B cell (primary cell): ENCODE results near the gene SLC25A26. TPM values are rescaled to one million over a fixed set of nuclear protein-coding genes. Genes with fewer than 3 reads are reported as not detected.

ENCODE experiments used
- ATAC-seq: fragments of 200-7000 bp; cut with Tn5 transposase; one replicate; pipeline ENCODE4 v1.10.0; 2021; ENCODE audit warnings: low read depth, mild to moderate bottlenecking, moderate number of reproducible peaks, moderate library complexity
- CTCF ChIA-PET: fragments of 350-600 bp; sonication (Branson Sonifier 250); formaldehyde crosslinking; loops from one replicate; lab custom pipeline; 2021; ENCODE audit warnings: antibody characterized with exemption, inconsistent platforms; lab: Charles Lee
- POLR2A ChIA-PET: fragments of 350-600 bp; sonication (Branson Sonifier 250); formaldehyde crosslinking; loops from one replicate; lab custom pipeline; 2021; ENCODE audit warnings: antibody characterized with exemption; lab: Charles Lee
- DNase-seq: peaks from one replicate; pipeline ENCODE4 v3.0.0; 2013
- H2AFZ ChIP-seq: 2 replicates; pipeline ENCODE4 v1.6.1; 2012; ENCODE audit warnings: mild to moderate bottlenecking, low read depth, low read length; ENCODE audit not compliant: insufficient read depth, poor library complexity, severe bottlenecking
- H3K27ac ChIP-seq, 2 donors: 1 replicate in 1 of 2; 2 replicates in 1 of 2; pipeline ENCODE4 v1.5.1; 2012 to 2013; ENCODE audit warnings: low read length in 2 of 2, mild to moderate bottlenecking in 2 of 2, moderate library complexity in 1 of 2
- H3K27me3 ChIP-seq, 4 experiments: fragments of 200-600 bp in 1 of 4; sonication (generic) in 1 of 4; replicated peaks in 1 of 4; 1 replicate in 2 of 4; 2 replicates in 2 of 4; pipeline versions ENCODE4 v1.6.1 to v1.7.0; 2013 to 2016; ENCODE audit warnings: low read length in 3 of 4, mild to moderate bottlenecking in 2 of 4, mixed read lengths in 1 of 4, moderate library complexity in 1 of 4; ENCODE audit not compliant: insufficient read depth in 4 of 4, control insufficient read depth in 3 of 4; ENCODE audit errors: control extremely low read depth in 1 of 4
- H3K36me3 ChIP-seq, 2 experiments: replicated peaks in 1 of 2; 1 replicate in 1 of 2; 2 replicates in 1 of 2; pipeline versions ENCODE4 v1.6.1 to v1.7.1; 2013; ENCODE audit warnings: low read length in 1 of 2; ENCODE audit not compliant: insufficient read depth in 2 of 2, control insufficient read depth in 1 of 2; ENCODE audit errors: control extremely low read depth in 1 of 2, extremely low read depth in 1 of 2
- H3K4me1 ChIP-seq, 2 donors: fragments of 200-600 bp in 1 of 2; sonication (generic) in 1 of 2; 1 replicate in 1 of 2; 2 replicates in 1 of 2; pipeline versions ENCODE4 v1.5.1 to v1.6.1; 2013 to 2017; ENCODE audit warnings: low read length in 2 of 2; ENCODE audit not compliant: control insufficient read depth in 2 of 2, insufficient read depth in 2 of 2
- H3K4me2 ChIP-seq: replicated peaks from 2 replicates; pipeline ENCODE3; 2012; ENCODE audit warnings: mild to moderate bottlenecking, low read depth, low read length; ENCODE audit not compliant: poor library complexity, severe bottlenecking
- H3K4me3 ChIP-seq, 5 experiments: fragments of 200-600 bp in 1 of 5; sonication (generic) in 1 of 5; 1 replicate in 3 of 5; 2 replicates in 2 of 5; pipeline versions ENCODE4 v1.5.1 to v1.7.0; 2011 to 2016; ENCODE audit warnings: low read length in 4 of 5, mild to moderate bottlenecking in 4 of 5, low read depth in 2 of 5, control low read depth in 1 of 5, moderate library complexity in 1 of 5; ENCODE audit not compliant: insufficient read depth in 1 of 5; ENCODE audit errors: control extremely low read depth in 1 of 5, extremely low read depth in 1 of 5
- H3K79me2 ChIP-seq: fragments of 200-600 bp; sonication (generic); one replicate; pipeline ENCODE4 v1.6.0; 2016; ENCODE audit warnings: low read length; ENCODE audit not compliant: control insufficient read depth, insufficient read depth
- H3K9ac ChIP-seq: fragments of 200-600 bp; sonication (generic); 2 replicates; pipeline ENCODE4 v1.6.1; 2017; ENCODE audit warnings: mild to moderate bottlenecking, low read length, moderate library complexity
- H3K9me3 ChIP-seq, 3 donors: one replicate each; pipeline versions ENCODE4 v1.6.1 to v1.7.1; 2013; ENCODE audit warnings: low read length in 2 of 3; ENCODE audit not compliant: control insufficient read depth in 2 of 3, insufficient read depth in 1 of 3; ENCODE audit errors: control extremely low read depth in 1 of 3
- H4K20me1 ChIP-seq: 2 replicates; pipeline ENCODE4 v1.6.0; 2012; ENCODE audit warnings: mild to moderate bottlenecking, low read length; ENCODE audit not compliant: insufficient read depth, control insufficient read depth, poor library complexity, severe bottlenecking
- H3K27ac Mint-ChIP-seq: one replicate; pipeline ENCODE4 v1.8.0; 2021; ENCODE audit warnings: mixed read lengths
- H3K27me3 Mint-ChIP-seq: one replicate; pipeline ENCODE4 v1.8.0; 2021; ENCODE audit warnings: mixed read lengths
- H3K4me1 Mint-ChIP-seq: one replicate; pipeline ENCODE4 v1.8.0; 2021; ENCODE audit warnings: mixed read lengths
- H3K4me3 Mint-ChIP-seq: one replicate; pipeline ENCODE4 v1.8.0; 2021; ENCODE audit warnings: mixed read lengths
- H3K9me3 Mint-ChIP-seq: one replicate; pipeline ENCODE4 v1.8.0; 2022; ENCODE audit warnings: mixed read lengths; ENCODE audit not compliant: insufficient read depth
- EZH2 ChIP-seq: IDR thresholded peaks from 2 replicates; pipeline ENCODE4 v1.6.1; 2012; ENCODE audit warnings: borderline replicate concordance, low read depth, mild to moderate bottlenecking, moderate library complexity, low read length; ENCODE audit not compliant: insufficient read depth, poor library complexity, severe bottlenecking
- WGBS: methylation state at CpG from one replicate; pipeline ENCODE4 v1.1.5; 2013; ENCODE audit warnings: missing lambda C conversion rate; ENCODE audit not compliant: insufficient coverage; 5-methylcytosine and 5-hydroxymethylcytosine counted together
- intact Hi-C: fragments of 100-400 bp; cut with micrococcal nuclease; formaldehyde crosslinking; loops from one replicate; pipeline ENCODE4 v1.10.0; 2022
- polyA plus RNA-seq: library from polyadenylated mRNA; depleted of rRNA; stranded (reverse); fragments of >200 nt; gene quantifications from 2 replicates; pipeline ENCODE4 v1.2.3, GENCODE V29; 2012
- total RNA-seq, 2 donors: library from RNA; stranded (reverse); fragments of 120-200 nt in 1 of 2; gene quantifications; 1 replicate in 1 of 2; 2 replicates in 1 of 2; pipeline versions ENCODE4 v1.2.3 to v1.2.4, GENCODE V29; 2013 to 2022
- TF ChIP-seq, protein P1 (sequence below): fragments of 200-600 bp; IDR thresholded peaks from one replicate; pipeline ENCODE4 v1.8.0; 2022; ENCODE audit warnings: antibody characterized with exemption, mild to moderate bottlenecking

Gene SLC25A26
- total and polyA plus RNA-seq, 2 donors (not counting 1 experiment from before 2014, with no cell fraction given) = 22.3 to 23.8 TPM

GRCh38 chr3:66248641-66249040, 27.8 kb downstream of the SLC25A26 start:
- no peaks in the 10 kb centered on the region for H3K4me1 Mint-ChIP-seq
- Histone ChIP-seq H3K27ac (no peak overlapping the region), H3K79me2 (peaks cover 3% of the 10 kb centered on the region), H3K9ac (no peak overlapping the region), H3K4me1 (no peaks in the 10 kb centered on the region), H3K4me3 (no peak overlapping the region), H3K27me3 (no peaks in the 10 kb centered on the region), H3K36me3 (peaks cover 0 to 35% of the 10 kb centered on the region in 2 experiments), H3K4me2 (no peak overlapping the region), H4K20me1 (peaks cover 6% of the 10 kb centered on the region), H2AFZ (no peak overlapping the region), H3K9me3 (no peaks in the 10 kb centered on the region)
- H3K27me3 Mint-ChIP-seq = no peaks in the 10 kb centered on the region
- ATAC-seq (no peak), DNase-seq (no peak)
- intact Hi-C loops = no loop called here
- no CpG with 5 or more reads among the region's 2 CpGs for WGBS
- no peak overlapping the region for H3K4me3 Mint-ChIP-seq
- H3K27ac Mint-ChIP-seq = no peak overlapping the region
- POLR2A ChIA-PET = no interaction called here
- TF ChIP-seq EZH2 = no peak
- TF ChIP-seq, protein P1, sequence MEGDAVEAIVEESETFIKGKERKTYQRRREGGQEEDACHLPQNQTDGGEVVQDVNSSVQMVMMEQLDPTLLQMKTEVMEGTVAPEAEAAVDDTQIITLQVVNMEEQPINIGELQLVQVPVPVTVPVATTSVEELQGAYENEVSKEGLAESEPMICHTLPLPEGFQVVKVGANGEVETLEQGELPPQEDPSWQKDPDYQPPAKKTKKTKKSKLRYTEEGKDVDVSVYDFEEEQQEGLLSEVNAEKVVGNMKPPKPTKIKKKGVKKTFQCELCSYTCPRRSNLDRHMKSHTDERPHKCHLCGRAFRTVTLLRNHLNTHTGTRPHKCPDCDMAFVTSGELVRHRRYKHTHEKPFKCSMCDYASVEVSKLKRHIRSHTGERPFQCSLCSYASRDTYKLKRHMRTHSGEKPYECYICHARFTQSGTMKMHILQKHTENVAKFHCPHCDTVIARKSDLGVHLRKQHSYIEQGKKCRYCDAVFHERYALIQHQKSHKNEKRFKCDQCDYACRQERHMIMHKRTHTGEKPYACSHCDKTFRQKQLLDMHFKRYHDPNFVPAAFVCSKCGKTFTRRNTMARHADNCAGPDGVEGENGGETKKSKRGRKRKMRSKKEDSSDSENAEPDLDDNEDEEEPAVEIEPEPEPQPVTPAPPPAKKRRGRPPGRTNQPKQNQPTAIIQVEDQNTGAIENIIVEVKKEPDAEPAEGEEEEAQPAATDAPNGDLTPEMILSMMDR = no peak
- CTCF ChIA-PET = interaction anchor here (9.8 kb wide), 1 partner anchor 571 kb away, joined by 354 read pairs; no protein-coding TSS in a partner anchor
- H3K9me3 Mint-ChIP-seq = no peaks in the 10 kb centered on the region

- ChIA-PET POLR2A (no interaction called here), CTCF (interaction anchor here (0.7 to 9.8 kb wide), 40 partner anchors 8 to 718 kb away, joined by 3 to 354 read pairs (median 4); no protein-coding TSS in a partner anchor)
- Histone ChIP-seq H3K27me3 (no peaks in the 10 kb centered on the region), H3K79me2 (peaks cover 14% of the 10 kb centered on the region), H4K20me1 (peaks cover 23% of the 10 kb centered on the region), H3K4me1 (peaks cover 12 to 14% of the 10 kb centered on the region in 2 donors), H3K27ac (no peak overlapping the region), H3K4me3 (no peak overlapping the region), H3K4me2 (no peak overlapping the region), H3K36me3 (peaks cover 0 to 10% of the 10 kb centered on the region in 2 experiments), H3K9me3 (no peaks in the 10 kb centered on the region), H3K9ac (no peak overlapping the region), H2AFZ (no peak overlapping the region)
- Mint-ChIP-seq H3K4me1 (peaks cover 20% of the 10 kb centered on the region), H3K9me3 (no peaks in the 10 kb centered on the region), H3K27me3 (no peaks in the 10 kb centered on the region), H3K27ac (no peak overlapping the region), H3K4me3 (no peak overlapping the region)
- no peak for TF ChIP-seq EZH2
- TF ChIP-seq, protein P1 = peak; percentile 98
- no peak for ATAC-seq
- 83% methylated on average over 5 of the region's 6 CpGs for WGBS
- peak; percentile 62 for DNase-seq
- intact Hi-C loops = loop anchor here (1.0 kb wide), 3 partner anchors 22 to 568 kb away; no protein-coding TSS in a partner anchor
Observed at GRCh38 chr3:66253790-66254620, 33.2 kb downstream of the SLC25A26 start.
